ENCODE measurements around the gene CYTH1. TPM values are rescaled to one million over a fixed set of nuclear protein-coding genes. Genes with fewer than 3 reads are reported as not detected.

Gene CYTH1
- total RNA-seq, 1 donor from 2014 or later = 25.0 TPM

DNA sequence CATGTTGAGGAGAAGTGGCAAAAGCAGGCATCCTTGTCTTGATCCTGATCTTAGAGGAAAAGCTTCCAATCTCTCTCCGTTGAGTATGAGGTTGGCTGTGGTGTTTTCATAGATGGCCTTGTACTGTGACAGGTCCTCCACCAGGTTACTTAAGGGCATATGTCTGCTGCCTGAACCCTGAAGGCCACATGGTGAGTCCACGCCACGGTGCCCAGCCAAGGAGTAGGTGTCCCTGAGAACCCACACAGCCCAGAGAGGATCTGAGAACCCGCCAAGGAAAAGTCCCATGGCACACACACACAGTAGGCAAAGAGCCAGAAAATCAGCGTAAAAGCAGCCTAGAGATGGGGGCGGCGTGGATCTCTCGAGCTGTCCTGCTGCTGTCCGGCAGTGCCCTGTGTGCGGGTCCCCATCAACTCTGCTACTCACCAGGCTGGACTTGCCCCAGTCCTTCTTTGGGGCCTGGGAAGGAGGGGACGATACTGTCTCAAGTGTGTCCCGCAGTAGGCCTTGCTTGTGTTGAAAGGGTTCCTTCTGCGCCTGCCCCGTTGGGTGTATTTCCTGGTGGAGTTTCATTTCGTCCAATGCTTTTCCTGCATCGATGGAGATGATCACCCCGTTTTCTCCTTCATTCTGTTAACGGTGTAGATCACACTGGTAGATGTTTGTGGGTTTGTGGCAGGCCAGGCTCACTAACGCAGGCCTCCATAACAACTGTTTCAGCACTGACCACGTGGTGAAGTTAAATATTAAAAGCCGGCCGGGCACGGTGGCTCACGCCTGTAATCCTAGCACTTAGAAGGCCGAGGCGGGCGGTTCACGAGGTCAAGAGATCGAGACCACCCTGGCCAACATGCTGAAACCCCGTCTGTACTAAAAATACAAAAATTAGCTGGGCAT, 114.1 kb downstream of the CYTH1 start:
- TF ChIP-seq EZH2 (IDR thresholded peaks at IDR 0.05; ENCODE audit: insufficient read depth, low read length) = no peak
- TF ChIP-seq, protein P1, sequence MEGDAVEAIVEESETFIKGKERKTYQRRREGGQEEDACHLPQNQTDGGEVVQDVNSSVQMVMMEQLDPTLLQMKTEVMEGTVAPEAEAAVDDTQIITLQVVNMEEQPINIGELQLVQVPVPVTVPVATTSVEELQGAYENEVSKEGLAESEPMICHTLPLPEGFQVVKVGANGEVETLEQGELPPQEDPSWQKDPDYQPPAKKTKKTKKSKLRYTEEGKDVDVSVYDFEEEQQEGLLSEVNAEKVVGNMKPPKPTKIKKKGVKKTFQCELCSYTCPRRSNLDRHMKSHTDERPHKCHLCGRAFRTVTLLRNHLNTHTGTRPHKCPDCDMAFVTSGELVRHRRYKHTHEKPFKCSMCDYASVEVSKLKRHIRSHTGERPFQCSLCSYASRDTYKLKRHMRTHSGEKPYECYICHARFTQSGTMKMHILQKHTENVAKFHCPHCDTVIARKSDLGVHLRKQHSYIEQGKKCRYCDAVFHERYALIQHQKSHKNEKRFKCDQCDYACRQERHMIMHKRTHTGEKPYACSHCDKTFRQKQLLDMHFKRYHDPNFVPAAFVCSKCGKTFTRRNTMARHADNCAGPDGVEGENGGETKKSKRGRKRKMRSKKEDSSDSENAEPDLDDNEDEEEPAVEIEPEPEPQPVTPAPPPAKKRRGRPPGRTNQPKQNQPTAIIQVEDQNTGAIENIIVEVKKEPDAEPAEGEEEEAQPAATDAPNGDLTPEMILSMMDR (IDR thresholded peaks at IDR 0.05; ENCODE audit: insufficient read depth, low read depth, low read length) = no peak
- H3K4me3 ChIP-seq (ENCODE audit: insufficient read depth, low read depth, low read length) = no peak overlapping the region
- no peak overlapping the region for H3K27ac ChIP-seq (ENCODE audit: low read depth, low read length)
- no peaks in the 10 kb centered on the region for H3K9me3 ChIP-seq (ENCODE audit: insufficient read depth, low read depth, low read length)
- H3K4me3 Mint-ChIP-seq (ENCODE audit: unreplicated experiment) = no peak overlapping the region
- no peak overlapping the region for H3K4me2 ChIP-seq (ENCODE audit: low read length)
- FAIRE-seq (no peak), DNase-seq (ENCODE audit: low read depth) (no peak)
- no peak overlapping the region for H3K27ac Mint-ChIP-seq (ENCODE audit: unreplicated experiment)
- H3K9ac ChIP-seq (ENCODE audit: low read length) = no peak overlapping the region
- no peaks in the 10 kb centered on the region for H3K79me2 ChIP-seq (ENCODE audit: insufficient read depth, low read length)
- H3K27me3 ChIP-seq (ENCODE audit: insufficient read depth, low read length) = no peaks in the 10 kb centered on the region
- H3K27me3 Mint-ChIP-seq (ENCODE audit: low read depth, unreplicated experiment) = peaks cover 7% of the 10 kb centered on the region
- H3K4me1 ChIP-seq (ENCODE audit: insufficient read depth, low read length) = peaks cover 4% of the 10 kb centered on the region
- peaks cover 18% of the 10 kb centered on the region for H3K36me3 Mint-ChIP-seq (ENCODE audit: low read depth, unreplicated experiment)
- no peaks in the 10 kb centered on the region for H4K20me1 ChIP-seq (ENCODE audit: insufficient read depth, low read length)
- peaks cover 11% of the 10 kb centered on the region for H3K4me1 Mint-ChIP-seq (ENCODE audit: low read depth, unreplicated experiment)
- no peak overlapping the region for H2AFZ ChIP-seq (ENCODE audit: low read depth, low read length)
- H3K36me3 ChIP-seq (ENCODE audit: insufficient read depth, low read length) = no peaks in the 10 kb centered on the region
- peaks cover 3% of the 10 kb centered on the region for H3K9me3 Mint-ChIP-seq (ENCODE audit: unreplicated experiment)

DNA sequence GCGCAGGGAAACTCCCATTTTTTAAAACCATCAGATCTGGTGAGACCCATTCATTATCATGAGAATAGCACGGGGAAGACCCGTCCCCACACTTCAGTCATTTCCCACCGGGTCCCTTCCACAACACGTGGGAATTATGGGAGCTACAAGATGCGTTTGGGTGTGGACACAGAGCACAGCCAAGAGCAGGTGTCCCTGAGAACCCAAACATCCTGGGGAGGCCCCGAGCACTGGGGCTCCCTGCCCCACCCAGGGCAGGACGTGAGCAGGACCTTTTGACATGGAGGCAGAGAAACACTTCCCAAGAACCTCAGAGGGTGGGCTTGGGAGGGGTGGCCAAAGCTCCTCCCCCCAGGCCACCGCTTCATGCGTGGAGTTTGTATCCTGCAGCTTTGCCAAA, 115.0 kb downstream of the CYTH1 start:
- H3K4me2 ChIP-seq (ENCODE audit: low read length) = no peak overlapping the region

More for the DNA sequence above, 115.0 kb downstream of the CYTH1 start:
- H3K4me3 ChIP-seq (ENCODE audit: insufficient read depth, low read depth, low read length) = no peak overlapping the region
- no peak overlapping the region for H2AFZ ChIP-seq (ENCODE audit: low read depth, low read length)
- no peak overlapping the region for H3K9ac ChIP-seq (ENCODE audit: low read length)
- no peaks in the 10 kb centered on the region for H4K20me1 ChIP-seq (ENCODE audit: insufficient read depth, low read length)
- DNase-seq (ENCODE audit: low read depth) (no peak), FAIRE-seq (no peak)
- H3K27me3 ChIP-seq (ENCODE audit: insufficient read depth, low read length) = no peaks in the 10 kb centered on the region
- Mint-ChIP-seq H3K27ac (ENCODE audit: unreplicated experiment) (no peak overlapping the region), H3K4me3 (ENCODE audit: unreplicated experiment) (no peak overlapping the region), H3K4me1 (ENCODE audit: low read depth, unreplicated experiment) (peaks cover 11% of the 10 kb centered on the region), H3K27me3 (ENCODE audit: low read depth, unreplicated experiment) (peaks cover 10% of the 10 kb centered on the region), H3K9me3 (ENCODE audit: unreplicated experiment) (peaks cover 3% of the 10 kb centered on the region), H3K36me3 (ENCODE audit: low read depth, unreplicated experiment) (peaks cover 14% of the 10 kb centered on the region)
- peaks cover 4% of the 10 kb centered on the region for H3K4me1 ChIP-seq (ENCODE audit: insufficient read depth, low read length)
- no peaks in the 10 kb centered on the region for H3K9me3 ChIP-seq (ENCODE audit: insufficient read depth, low read depth, low read length)
- no peak overlapping the region for H3K27ac ChIP-seq (ENCODE audit: low read depth, low read length)
- no peaks in the 10 kb centered on the region for H3K36me3 ChIP-seq (ENCODE audit: insufficient read depth, low read length)
- TF ChIP-seq EZH2 (IDR thresholded peaks at IDR 0.05; ENCODE audit: insufficient read depth, low read length) = no peak
- TF ChIP-seq, protein P1 (IDR thresholded peaks at IDR 0.05; ENCODE audit: insufficient read depth, low read depth, low read length) = no peak
- H3K79me2 ChIP-seq (ENCODE audit: insufficient read depth, low read length) = no peaks in the 10 kb centered on the region

Measured in astrocyte (in vitro differentiated cells and primary cell).